Fibroblast of the aortic adventitia (primary cell): ENCODE data around the gene FSIP2. TPM values are rescaled to one million over a fixed set of nuclear protein-coding genes. Genes with fewer than 3 reads are reported as not detected.

Experiments
- DNase-seq: peaks from one replicate; pipeline ENCODE4 v3.0.0-alpha.2; 2010; ENCODE audit warnings: low read depth
- H3K4me3 ChIP-seq: 2 replicates; pipeline ENCODE4 v1.5.1; 2011; ENCODE audit warnings: low read depth, mild to moderate bottlenecking, control low read depth, low read length, moderate library complexity
- CTCF ChIP-seq: IDR thresholded peaks from 2 replicates; pipeline ENCODE4 v1.5.1; 2011; ENCODE audit warnings: mild to moderate bottlenecking, low read length, control low read depth, inconsistent platforms; ENCODE audit not compliant: insufficient read depth
- total RNA-seq: library from RNA; depleted of rRNA; stranded (reverse); fragments of >200 nt; gene quantifications from 2 replicates; pipeline ENCODE4 v1.2.3, GENCODE V29; 2012; ENCODE audit warnings: low replicate concordance

The FSIP2 gene
- total RNA-seq, 1 donor: 1.6 TPM

- H3K4me3 ChIP-seq: no peak overlapping the region
- no peak for DNase-seq
- TF ChIP-seq CTCF: no peak
These were observed 87.0 kb downstream of the FSIP2 start for GRCh38 chr2:185825557-185825956.

- H3K4me3 ChIP-seq: no peak overlapping the region
- DNase-seq: no peak
- TF ChIP-seq CTCF: no peak
These were observed 89.7 kb downstream of the FSIP2 start for GRCh38 chr2:185828326-185828725.

- TF ChIP-seq CTCF: no peak
- DNase-seq: no peak
- no peak overlapping the region for H3K4me3 ChIP-seq
These were observed 95.3 kb downstream of the FSIP2 start for GRCh38 chr2:185833864-185834263.

GRCh38 chr2:185835974-185836373 lies 97.4 kb downstream of the FSIP2 start:
- TF ChIP-seq CTCF: no peak
- no peak for DNase-seq
- H3K4me3 ChIP-seq: no peak overlapping the region

- H3K4me3 ChIP-seq: no peak overlapping the region
- DNase-seq: no peak
- TF ChIP-seq CTCF: no peak
These were observed 116.3 kb downstream of the FSIP2 start for GRCh38 chr2:185854885-185855284.

GRCh38 chr2:185857691-185858090 lies 119.1 kb downstream of the FSIP2 start:
- H3K4me3 ChIP-seq: no peak overlapping the region
- TF ChIP-seq CTCF: no peak
- no peak for DNase-seq

GRCh38 chr2:185859506-185859905 lies 120.9 kb downstream of the FSIP2 start:
- H3K4me3 ChIP-seq: no peak overlapping the region
- DNase-seq: no peak
- TF ChIP-seq CTCF: no peak
